Right lobe of liver (tissue), 4 donors: Measurements from ENCODE around the gene FMNL2.

Source experiments
- POLR2A ChIP-seq: fragments of 450-650 bp; IDR thresholded peaks from one replicate; pipeline ENCODE4 v1.6.1; 2017; ENCODE audit warnings: antibody characterized with exemption, mild to moderate bottlenecking
- TF ChIP-seq, protein P1 (sequence below), 4 donors: fragments of 200-600 bp in 3 of 4; fragments of 450-650 bp in 1 of 4; IDR thresholded peaks; one replicate each; pipeline versions ENCODE4 v1.5.1 to v1.8.0; 2016 to 2022; ENCODE audit warnings: antibody characterized with exemption in 4 of 4, mild to moderate bottlenecking in 2 of 4
- donor health status: DM: no; HTN: no; CAD: no.
- donor health status: DM: no; HTN: no; CAD: no.
- donor health status: DM: no; HTN: yes; CAD: no.

DNA sequence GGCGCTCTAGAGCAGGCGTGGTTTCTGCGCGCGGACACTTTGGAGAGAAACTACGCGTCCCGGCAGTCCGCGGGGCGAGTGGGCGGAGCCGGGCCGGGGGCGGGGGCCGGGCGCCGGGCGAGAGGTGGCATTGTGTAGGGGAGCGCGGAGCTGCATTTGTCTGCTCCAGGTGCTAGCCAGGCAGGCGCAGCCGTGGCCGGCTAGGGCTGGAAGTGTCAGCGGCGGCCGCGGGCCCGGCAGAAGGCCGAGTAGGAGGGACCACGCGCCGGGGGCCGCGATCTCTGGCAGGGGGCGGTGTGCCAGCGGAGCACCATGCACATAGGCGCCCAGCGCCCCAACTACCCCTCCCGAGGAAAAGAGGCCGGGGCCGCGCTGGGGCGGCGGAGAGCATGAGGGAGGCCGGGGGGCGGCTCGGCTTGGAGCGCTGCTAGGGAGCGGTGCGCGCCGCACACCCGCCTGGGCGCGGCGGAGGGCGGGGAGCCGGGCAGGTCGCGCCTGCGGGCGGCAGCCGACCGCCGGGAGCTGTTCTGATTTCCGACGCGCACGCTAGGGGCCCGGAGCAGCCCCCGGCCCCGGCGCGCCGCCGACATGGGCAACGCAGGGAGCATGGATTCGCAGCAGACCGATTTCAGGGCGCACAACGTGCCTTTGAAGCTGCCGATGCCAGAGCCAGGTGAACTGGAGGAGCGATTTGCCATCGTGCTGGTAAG is at the start of gene FMNL2:
- TF ChIP-seq, protein P1, sequence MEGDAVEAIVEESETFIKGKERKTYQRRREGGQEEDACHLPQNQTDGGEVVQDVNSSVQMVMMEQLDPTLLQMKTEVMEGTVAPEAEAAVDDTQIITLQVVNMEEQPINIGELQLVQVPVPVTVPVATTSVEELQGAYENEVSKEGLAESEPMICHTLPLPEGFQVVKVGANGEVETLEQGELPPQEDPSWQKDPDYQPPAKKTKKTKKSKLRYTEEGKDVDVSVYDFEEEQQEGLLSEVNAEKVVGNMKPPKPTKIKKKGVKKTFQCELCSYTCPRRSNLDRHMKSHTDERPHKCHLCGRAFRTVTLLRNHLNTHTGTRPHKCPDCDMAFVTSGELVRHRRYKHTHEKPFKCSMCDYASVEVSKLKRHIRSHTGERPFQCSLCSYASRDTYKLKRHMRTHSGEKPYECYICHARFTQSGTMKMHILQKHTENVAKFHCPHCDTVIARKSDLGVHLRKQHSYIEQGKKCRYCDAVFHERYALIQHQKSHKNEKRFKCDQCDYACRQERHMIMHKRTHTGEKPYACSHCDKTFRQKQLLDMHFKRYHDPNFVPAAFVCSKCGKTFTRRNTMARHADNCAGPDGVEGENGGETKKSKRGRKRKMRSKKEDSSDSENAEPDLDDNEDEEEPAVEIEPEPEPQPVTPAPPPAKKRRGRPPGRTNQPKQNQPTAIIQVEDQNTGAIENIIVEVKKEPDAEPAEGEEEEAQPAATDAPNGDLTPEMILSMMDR (IDR thresholded peaks at IDR 0.05) = peak in 2 of 4 donors; percentile 10 to 11
- TF ChIP-seq POLR2A = peak; percentile 76
